A549 (cell line): ENCODE results near the gene XRCC3.

ENCODE experiments used
- CEBPB ChIP-seq, 2 experiments: fragments of >200 bp in 1 of 2; sonication (Bioruptor Twin) in 1 of 2; formaldehyde crosslinking in 1 of 2; IDR thresholded peaks; 2 replicates each; pipeline ENCODE4 v1.6.1; 2012 to 2016
- KDM1A ChIP-seq: fragments of 200-600 bp; sonication (generic); IDR thresholded peaks from 2 replicates; pipeline ENCODE4 v1.6.1; 2016; ENCODE audit warnings: low read depth, mild to moderate bottlenecking
- KDM5A ChIP-seq: fragments of 200-600 bp; sonication (generic); IDR thresholded peaks from 2 replicates; pipeline ENCODE4 v1.6.1; 2016; ENCODE audit warnings: antibody characterized with exemption, mild to moderate bottlenecking
- MAFK ChIP-seq: fragments of 450-650 bp; IDR thresholded peaks from 2 replicates; pipeline ENCODE4 v1.6.1; 2014; ENCODE audit not compliant: partially characterized antibody
- POLR2A ChIP-seq: IDR thresholded peaks from 2 replicates; pipeline ENCODE4 v1.6.1; 2012; ENCODE audit warnings: mild to moderate bottlenecking, low read length
- RCOR1 ChIP-seq: fragments of 150-350 bp; IDR thresholded peaks from 2 replicates; pipeline ENCODE4 v1.6.1; 2014; ENCODE audit warnings: antibody characterized with exemption, low read length, low read depth
- SMC3 ChIP-seq: fragments of >200 bp; sonication (Bioruptor Twin); formaldehyde crosslinking; IDR thresholded peaks from 3 replicates; pipeline ENCODE4 v1.6.1; 2018; ENCODE audit warnings: inconsistent platforms
- USF2 ChIP-seq: fragments of 450-650 bp; IDR thresholded peaks from 2 replicates; pipeline ENCODE4 v1.6.1; 2014; ENCODE audit warnings: antibody characterized with exemption
- TF ChIP-seq, protein P1 (sequence below): fragments of >200 bp; sonication (Bioruptor Twin); formaldehyde crosslinking; IDR thresholded peaks from 3 replicates; pipeline ENCODE4 v1.5.1; 2016

- no peak for TF ChIP-seq KDM1A
- TF ChIP-seq KDM5A, result no peak
- no peak for TF ChIP-seq CEBPB (IDR thresholded peaks at IDR 0.05)
- TF ChIP-seq POLR2A, result no peak
- no peak for TF ChIP-seq RCOR1
- TF ChIP-seq USF2, result no peak
- no peak for TF ChIP-seq SMC3
- TF ChIP-seq MAFK, result no peak
- TF ChIP-seq, protein P1, sequence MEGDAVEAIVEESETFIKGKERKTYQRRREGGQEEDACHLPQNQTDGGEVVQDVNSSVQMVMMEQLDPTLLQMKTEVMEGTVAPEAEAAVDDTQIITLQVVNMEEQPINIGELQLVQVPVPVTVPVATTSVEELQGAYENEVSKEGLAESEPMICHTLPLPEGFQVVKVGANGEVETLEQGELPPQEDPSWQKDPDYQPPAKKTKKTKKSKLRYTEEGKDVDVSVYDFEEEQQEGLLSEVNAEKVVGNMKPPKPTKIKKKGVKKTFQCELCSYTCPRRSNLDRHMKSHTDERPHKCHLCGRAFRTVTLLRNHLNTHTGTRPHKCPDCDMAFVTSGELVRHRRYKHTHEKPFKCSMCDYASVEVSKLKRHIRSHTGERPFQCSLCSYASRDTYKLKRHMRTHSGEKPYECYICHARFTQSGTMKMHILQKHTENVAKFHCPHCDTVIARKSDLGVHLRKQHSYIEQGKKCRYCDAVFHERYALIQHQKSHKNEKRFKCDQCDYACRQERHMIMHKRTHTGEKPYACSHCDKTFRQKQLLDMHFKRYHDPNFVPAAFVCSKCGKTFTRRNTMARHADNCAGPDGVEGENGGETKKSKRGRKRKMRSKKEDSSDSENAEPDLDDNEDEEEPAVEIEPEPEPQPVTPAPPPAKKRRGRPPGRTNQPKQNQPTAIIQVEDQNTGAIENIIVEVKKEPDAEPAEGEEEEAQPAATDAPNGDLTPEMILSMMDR, result no peak
Observed at GRCh38 chr14:103702095-103702494, 13.2 kb downstream of the XRCC3 start.
